GM13977 (cell line): Measurements from ENCODE around the gene KIF25.

Experiments
- DNase-seq: peaks from one replicate; pipeline ENCODE4 v3.0.0; 2012; ENCODE audit warnings: low spot score
- in situ Hi-C: fragments of 300-500 bp; cut with MboI; formaldehyde crosslinking; loops from one replicate; pipeline ENCODE4 v1.12.0; 2022; ENCODE audit warnings: low sequenced_read_pairs, low pct_unique_long_range_greater_than_20kb, mixed read lengths, inconsistent platforms; ENCODE audit not compliant: unreplicated experiment
- TF ChIP-seq, protein P1 (sequence below): IDR thresholded peaks from 2 replicates; pipeline ENCODE4 v1.5.1; 2012; ENCODE audit warnings: mild to moderate bottlenecking, control low read depth; ENCODE audit not compliant: insufficient read depth; ENCODE audit errors: extremely low read depth, missing control alignments

KIF25 gene

GRCh38 chr6:168050881-168051586, 53.6 kb downstream of the KIF25 start:
- TF ChIP-seq, protein P1, sequence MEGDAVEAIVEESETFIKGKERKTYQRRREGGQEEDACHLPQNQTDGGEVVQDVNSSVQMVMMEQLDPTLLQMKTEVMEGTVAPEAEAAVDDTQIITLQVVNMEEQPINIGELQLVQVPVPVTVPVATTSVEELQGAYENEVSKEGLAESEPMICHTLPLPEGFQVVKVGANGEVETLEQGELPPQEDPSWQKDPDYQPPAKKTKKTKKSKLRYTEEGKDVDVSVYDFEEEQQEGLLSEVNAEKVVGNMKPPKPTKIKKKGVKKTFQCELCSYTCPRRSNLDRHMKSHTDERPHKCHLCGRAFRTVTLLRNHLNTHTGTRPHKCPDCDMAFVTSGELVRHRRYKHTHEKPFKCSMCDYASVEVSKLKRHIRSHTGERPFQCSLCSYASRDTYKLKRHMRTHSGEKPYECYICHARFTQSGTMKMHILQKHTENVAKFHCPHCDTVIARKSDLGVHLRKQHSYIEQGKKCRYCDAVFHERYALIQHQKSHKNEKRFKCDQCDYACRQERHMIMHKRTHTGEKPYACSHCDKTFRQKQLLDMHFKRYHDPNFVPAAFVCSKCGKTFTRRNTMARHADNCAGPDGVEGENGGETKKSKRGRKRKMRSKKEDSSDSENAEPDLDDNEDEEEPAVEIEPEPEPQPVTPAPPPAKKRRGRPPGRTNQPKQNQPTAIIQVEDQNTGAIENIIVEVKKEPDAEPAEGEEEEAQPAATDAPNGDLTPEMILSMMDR: no peak
- in situ Hi-C loops: no loop called here
- no peak for DNase-seq

DNA sequence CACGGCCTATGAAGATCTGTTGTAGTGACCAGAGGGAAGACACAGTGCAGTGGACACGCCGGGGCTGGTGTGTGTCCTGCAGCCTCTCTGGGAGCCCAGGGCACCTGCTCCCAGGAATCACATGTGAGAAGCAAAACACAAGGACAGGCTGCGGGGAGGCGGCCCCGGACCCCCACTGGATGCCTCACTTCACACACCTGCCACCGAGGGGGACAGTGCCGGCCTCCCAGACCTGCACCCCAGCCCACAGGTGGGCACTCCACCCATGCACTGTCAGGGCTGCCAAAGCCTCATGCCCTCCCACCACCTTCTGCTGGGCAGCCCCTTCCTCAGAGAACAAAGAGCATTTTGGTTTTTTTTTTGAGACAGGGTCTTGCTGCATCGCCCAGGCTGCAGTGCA, 54.2 kb downstream of the KIF25 start:
- in situ Hi-C loops: no loop called here
- TF ChIP-seq, protein P1: no peak

DNA sequence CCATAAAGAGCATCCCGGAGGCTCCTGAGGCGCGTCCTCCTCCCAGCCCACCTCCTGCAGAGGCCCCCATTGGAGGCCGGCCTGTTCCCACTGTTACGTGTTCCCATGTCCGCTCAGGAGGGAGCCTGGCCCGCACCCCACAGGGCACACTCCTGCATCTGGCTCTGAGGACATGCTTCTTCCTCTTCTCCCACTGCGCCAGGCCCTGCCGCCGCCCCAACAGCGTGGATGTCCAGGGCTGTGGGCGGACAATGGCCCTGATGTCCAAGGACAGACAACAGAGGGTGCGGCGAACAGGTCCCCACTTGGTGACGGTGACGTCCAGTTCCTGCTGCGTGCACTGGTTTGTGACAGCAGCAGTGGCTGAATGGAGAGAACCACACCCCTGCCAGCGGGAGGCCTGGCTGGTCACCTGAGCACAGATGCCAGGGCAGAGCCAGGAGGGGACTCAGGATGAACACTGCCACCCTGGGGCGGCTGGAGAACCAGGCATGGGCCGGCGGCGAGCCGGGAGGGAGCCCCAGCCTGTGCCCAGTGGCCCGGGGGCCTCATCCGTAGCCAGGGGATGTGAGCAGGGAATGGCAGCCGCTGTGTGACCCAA, 54.9 kb downstream of the KIF25 start:
- in situ Hi-C loops: no loop called here
- TF ChIP-seq, protein P1: no peak
- no peak for DNase-seq

More for the DNA sequence above, 54.2 kb downstream of the KIF25 start:
- DNase-seq: no peak

- in situ Hi-C loops: no loop called here
- DNase-seq: no peak
These were observed 55.9 kb downstream of the KIF25 start for GRCh38 chr6:168053086-168053956.

DNA sequence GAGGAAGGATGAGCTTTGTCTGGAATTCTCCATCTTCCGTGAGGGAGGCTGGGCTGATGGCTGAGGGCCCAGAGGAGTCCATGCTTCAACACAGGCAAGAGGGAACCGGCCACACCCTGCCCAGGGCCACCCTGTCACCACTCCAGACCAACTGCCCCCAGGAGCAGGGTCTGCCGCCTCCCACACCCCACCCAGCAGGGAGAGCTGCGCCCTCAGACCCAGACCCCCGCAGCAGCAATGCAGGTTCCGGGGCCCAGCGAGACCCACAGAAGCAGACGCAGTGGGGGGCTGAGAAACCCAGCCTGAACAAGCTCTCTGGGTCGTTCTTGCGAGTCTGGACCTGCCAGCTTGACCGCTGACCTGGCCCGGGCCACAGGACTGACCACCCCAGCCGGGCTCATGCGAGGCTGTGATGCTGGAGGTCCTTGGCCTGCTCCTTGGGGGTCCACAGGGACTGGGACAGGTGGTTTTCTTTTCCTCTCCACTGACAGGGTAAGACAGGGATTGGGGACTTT, 56.5 kb downstream of the KIF25 start:
- DNase-seq: no peak
- TF ChIP-seq, protein P1: no peak
- in situ Hi-C loops: no loop called here

More at GRCh38 chr6:168053086-168053956, 55.9 kb downstream of the KIF25 start:
- TF ChIP-seq, protein P1: no peak
